Spleen (tissue), 7 donors: Measurements from ENCODE around the gene RPS6KL1.

Experiments
- POLR2A ChIP-seq, 3 donors: fragments of 450-650 bp; IDR thresholded peaks; one replicate each; pipeline ENCODE4 v1.5.1; 2017; ENCODE audit warnings: antibody characterized with exemption in 3 of 3, mild to moderate bottlenecking in 1 of 3
- POLR2AphosphoS5 ChIP-seq, 3 donors: sonication (generic); formaldehyde crosslinking; IDR thresholded peaks; one replicate each; pipeline ENCODE4 v1.5.1; 2017; ENCODE audit warnings: antibody characterized with exemption in 3 of 3
- TF ChIP-seq, protein P1 (sequence below), 11 experiments: fragments of 200-600 bp in 7 of 11; fragments of 450-650 bp in 4 of 11; sonication (generic) in 4 of 11; IDR thresholded peaks in 8 of 11; conservative IDR thresholded peaks in 3 of 11; 1 replicate in 7 of 11; 2 replicates in 4 of 11; pipeline versions ENCODE4 v1.4.0 to v1.8.0; 2016 to 2021; ENCODE audit warnings: antibody characterized with exemption in 11 of 11, inconsistent platforms in 4 of 11, mild to moderate bottlenecking in 1 of 11
- donor health status: DM: no; HTN: no; CAD: no; lungs with moderate emphysema.
- donor health status: DM: no; HTN: no; CAD: no.
- donor health status: DM: no; HTN: no; CAD: no.

DNA sequence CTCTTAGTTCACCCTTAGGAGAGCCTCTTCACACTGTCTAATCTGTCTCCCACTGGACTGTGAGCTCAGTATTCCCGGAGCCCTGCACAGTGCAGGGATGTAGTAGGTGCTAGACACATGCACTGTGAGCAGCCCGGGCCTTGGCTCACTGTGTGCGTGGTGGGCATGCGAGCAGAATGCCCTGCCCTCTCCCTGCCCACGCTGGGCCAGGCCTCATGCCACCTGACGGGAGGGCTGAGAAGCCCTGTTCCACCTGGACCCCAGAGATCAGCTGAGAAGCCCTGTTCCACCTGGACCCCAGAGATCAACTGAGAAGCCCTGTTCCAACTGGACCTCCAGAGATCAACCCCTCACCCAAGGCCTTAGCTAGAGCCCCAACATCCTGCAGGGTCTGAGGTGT is 10.9 kb downstream of the RPS6KL1 start:
- TF ChIP-seq, protein P1, sequence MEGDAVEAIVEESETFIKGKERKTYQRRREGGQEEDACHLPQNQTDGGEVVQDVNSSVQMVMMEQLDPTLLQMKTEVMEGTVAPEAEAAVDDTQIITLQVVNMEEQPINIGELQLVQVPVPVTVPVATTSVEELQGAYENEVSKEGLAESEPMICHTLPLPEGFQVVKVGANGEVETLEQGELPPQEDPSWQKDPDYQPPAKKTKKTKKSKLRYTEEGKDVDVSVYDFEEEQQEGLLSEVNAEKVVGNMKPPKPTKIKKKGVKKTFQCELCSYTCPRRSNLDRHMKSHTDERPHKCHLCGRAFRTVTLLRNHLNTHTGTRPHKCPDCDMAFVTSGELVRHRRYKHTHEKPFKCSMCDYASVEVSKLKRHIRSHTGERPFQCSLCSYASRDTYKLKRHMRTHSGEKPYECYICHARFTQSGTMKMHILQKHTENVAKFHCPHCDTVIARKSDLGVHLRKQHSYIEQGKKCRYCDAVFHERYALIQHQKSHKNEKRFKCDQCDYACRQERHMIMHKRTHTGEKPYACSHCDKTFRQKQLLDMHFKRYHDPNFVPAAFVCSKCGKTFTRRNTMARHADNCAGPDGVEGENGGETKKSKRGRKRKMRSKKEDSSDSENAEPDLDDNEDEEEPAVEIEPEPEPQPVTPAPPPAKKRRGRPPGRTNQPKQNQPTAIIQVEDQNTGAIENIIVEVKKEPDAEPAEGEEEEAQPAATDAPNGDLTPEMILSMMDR (IDR thresholded peaks at IDR 0.05 in 8 of 11, conservative IDR thresholded peaks at IDR 0.05 in 3 of 11): no peak
- no peak for TF ChIP-seq POLR2A (IDR thresholded peaks at IDR 0.05)
- no peak for TF ChIP-seq POLR2AphosphoS5 (IDR thresholded peaks at IDR 0.05)
